H1 (cell line): ENCODE data around the gene KIAA0513. TPM values are rescaled to one million over a fixed set of nuclear protein-coding genes. Genes with fewer than 3 reads are reported as not detected.

ENCODE experiments used
- CTCF ChIA-PET: fragments of 300-600 bp; sonication (Branson Sonifier 250); formaldehyde crosslinking; loops from one replicate; lab custom pipeline; 2021; ENCODE audit not compliant: partially characterized antibody; lab: Charles Lee
- POLR2A ChIA-PET: fragments of 300-600 bp; sonication (Branson Sonifier 250); formaldehyde crosslinking; loops from one replicate; lab custom pipeline; 2021; ENCODE audit warnings: inconsistent platforms; ENCODE audit not compliant: partially characterized antibody; lab: Charles Lee
- DNase-seq, 2 experiments: peaks; one replicate each; pipeline versions ENCODE4 v3.0.0 to v3.0.0-alpha.2; 2010 to 2022; ENCODE audit warnings: low spot score in 2 of 2, low read depth in 1 of 2, mixed read lengths in 1 of 2
- FAIRE-seq: peaks from 2 replicates; lab custom pipeline; 2011; peaks lifted over from hg19 to GRCh38; lab: Jason Lieb, UNC
- H2AFZ ChIP-seq: 2 replicates; pipeline ENCODE4 v1.8.1; 2012; ENCODE audit warnings: low read length, inconsistent platforms
- H2AK5ac ChIP-seq: 2 replicates; pipeline ENCODE4 v1.6.1; 2013; ENCODE audit warnings: low read depth, low read length
- H2BK120ac ChIP-seq: replicated peaks from 2 replicates; pipeline ENCODE3; 2013; ENCODE audit warnings: low read depth, low read length, inconsistent platforms
- H2BK12ac ChIP-seq: 2 replicates; pipeline ENCODE4 v1.6.1; 2013; ENCODE audit warnings: low read depth, low read length
- H2BK15ac ChIP-seq: 2 replicates; pipeline ENCODE4 v1.6.1; 2013; ENCODE audit warnings: low read length
- H2BK20ac ChIP-seq: 2 replicates; pipeline ENCODE4 v1.6.1; 2013; ENCODE audit warnings: low read length
- H2BK5ac ChIP-seq: 2 replicates; pipeline ENCODE4 v1.6.1; 2013; ENCODE audit warnings: low read depth, low read length
- H3K14ac ChIP-seq: 2 replicates; pipeline ENCODE4 v1.6.1; 2013; ENCODE audit warnings: inconsistent platforms; ENCODE audit not compliant: insufficient read length
- H3K18ac ChIP-seq: 2 replicates; pipeline ENCODE4 v1.6.1; 2013; ENCODE audit warnings: low read length; ENCODE audit errors: extremely low read depth
- H3K23ac ChIP-seq: 2 replicates; pipeline ENCODE4 v1.6.1; 2013; ENCODE audit warnings: inconsistent platforms; ENCODE audit not compliant: insufficient read length
- H3K23me2 ChIP-seq: 2 replicates; pipeline ENCODE4 v1.6.1; 2013; ENCODE audit warnings: low read depth, low read length
- H3K27ac ChIP-seq: 2 replicates; pipeline ENCODE4 v1.6.1; 2011; ENCODE audit warnings: low read depth, low read length, inconsistent platforms
- H3K27me3 ChIP-seq, 4 experiments: replicated peaks in 1 of 4; 1 replicate in 1 of 4; 2 replicates in 3 of 4; pipeline versions ENCODE4 v1.6.1 to v1.8.1; 2011 to 2013; ENCODE audit warnings: low read length in 3 of 4, mild to moderate bottlenecking in 3 of 4, inconsistent platforms in 2 of 4, mixed read lengths in 2 of 4, moderate library complexity in 1 of 4; ENCODE audit not compliant: control insufficient read depth in 3 of 4, insufficient read depth in 3 of 4; ENCODE audit errors: extremely low read depth in 1 of 4
- H3K36me3 ChIP-seq, 4 experiments: 2 replicates each; pipeline versions ENCODE4 v1.6.1 to v1.8.1; 2011 to 2013; ENCODE audit warnings: mild to moderate bottlenecking in 4 of 4, low read length in 3 of 4, moderate library complexity in 2 of 4, control low read depth in 1 of 4, inconsistent platforms in 1 of 4; ENCODE audit not compliant: insufficient read depth in 4 of 4, control insufficient read depth in 2 of 4
- H3K4ac ChIP-seq: replicated peaks from 2 replicates; pipeline ENCODE3; 2013; ENCODE audit warnings: low read length, low read depth, mixed read lengths, inconsistent platforms; ENCODE audit not compliant: insufficient read length
- H3K4me1 ChIP-seq, 4 experiments: replicated peaks in 1 of 4; 1 replicate in 1 of 4; 2 replicates in 3 of 4; pipeline versions ENCODE4 v1.6.1 to v1.8.1; 2011 to 2013; ENCODE audit warnings: low read length in 3 of 4, inconsistent platforms in 2 of 4, mixed read lengths in 1 of 4; ENCODE audit not compliant: insufficient read depth in 4 of 4, control insufficient read depth in 3 of 4
- H3K4me2 ChIP-seq, 2 experiments: 2 replicates each; pipeline versions ENCODE4 v1.6.1 to v1.8.1; 2011 to 2013; ENCODE audit warnings: low read depth in 2 of 2, low read length in 2 of 2, control low read depth in 1 of 2, inconsistent platforms in 1 of 2, mild to moderate bottlenecking in 1 of 2; ENCODE audit not compliant: insufficient read depth in 1 of 2
- H3K4me3 ChIP-seq, 4 experiments: fragments of 200-600, 300-600 bp in 1 of 4; sonication (generic), shearing (Covaris generic), sonication (Bioruptor Twin) in 1 of 4; 2 replicates each; pipeline versions ENCODE4 v1.5.1 to v1.8.1; 2011 to 2016; ENCODE audit warnings: low read length in 4 of 4, low read depth in 3 of 4, control low read depth in 2 of 4, inconsistent platforms in 2 of 4, mild to moderate bottlenecking in 2 of 4, mixed read lengths in 1 of 4, moderate library complexity in 1 of 4; ENCODE audit not compliant: insufficient read depth in 2 of 4; ENCODE audit errors: extremely low read depth in 1 of 4
- H3K56ac ChIP-seq: replicated peaks from 2 replicates; pipeline ENCODE3; 2013; ENCODE audit warnings: low read depth, mild to moderate bottlenecking, mixed read lengths, low read length, inconsistent platforms; ENCODE audit not compliant: insufficient read length
- H3K79me1 ChIP-seq: 2 replicates; pipeline ENCODE4 v1.6.1; 2013; ENCODE audit warnings: low read depth, low read length, control low read depth
- H3K79me2 ChIP-seq, 2 experiments: 2 replicates each; pipeline versions ENCODE4 v1.6.1 to v1.8.1; 2012 to 2013; ENCODE audit warnings: low read length in 2 of 2, mild to moderate bottlenecking in 2 of 2, inconsistent platforms in 1 of 2; ENCODE audit not compliant: insufficient read depth in 2 of 2, control insufficient read depth in 1 of 2
- H3K9ac ChIP-seq, 4 experiments: replicated peaks in 1 of 4; 1 replicate in 1 of 4; 2 replicates in 3 of 4; pipeline versions ENCODE4 v1.6.1 to v1.8.1; 2011 to 2013; ENCODE audit warnings: low read depth in 3 of 4, low read length in 3 of 4, control low read depth in 2 of 4, mild to moderate bottlenecking in 2 of 4, moderate library complexity in 2 of 4, inconsistent platforms in 1 of 4; ENCODE audit errors: extremely low read depth in 1 of 4
- H3K9me3 ChIP-seq, 2 experiments: 2 replicates each; pipeline versions ENCODE4 v1.6.1 to v1.8.1; 2012 to 2013; ENCODE audit warnings: mild to moderate bottlenecking in 2 of 2, moderate library complexity in 2 of 2, control low read depth in 1 of 2, inconsistent platforms in 1 of 2, low read depth in 1 of 2, low read length in 1 of 2, mixed read lengths in 1 of 2; ENCODE audit not compliant: insufficient read depth in 2 of 2
- H4K20me1 ChIP-seq, 2 experiments: replicated peaks in 1 of 2; 2 replicates each; pipeline versions ENCODE3 to v1.8.1; 2011 to 2013; ENCODE audit warnings: inconsistent platforms in 2 of 2, low read length in 2 of 2, mild to moderate bottlenecking in 1 of 2; ENCODE audit not compliant: insufficient read depth in 2 of 2, control insufficient read depth in 1 of 2
- H4K5ac ChIP-seq: 2 replicates; pipeline ENCODE4 v1.6.1; 2013; ENCODE audit warnings: low read length, low read depth, mixed read lengths, inconsistent platforms; ENCODE audit not compliant: insufficient read length
- H4K8ac ChIP-seq: 2 replicates; pipeline ENCODE4 v1.8.0; 2013; ENCODE audit warnings: mild to moderate bottlenecking, moderate library complexity, low read length, inconsistent platforms; ENCODE audit not compliant: insufficient read depth; ENCODE audit errors: extremely low read depth
- H4K91ac ChIP-seq: replicated peaks from 2 replicates; pipeline ENCODE3; 2013; ENCODE audit warnings: low read length, mixed read lengths, inconsistent platforms; ENCODE audit not compliant: insufficient read length
- ATF3 ChIP-seq: IDR thresholded peaks from 2 replicates; pipeline ENCODE4 v1.6.1; 2011; ENCODE audit warnings: low read depth, mild to moderate bottlenecking, low read length; ENCODE audit not compliant: insufficient read depth
- JUN ChIP-seq: IDR thresholded peaks from 2 replicates; pipeline ENCODE4 v1.6.1; 2011; ENCODE audit warnings: low read depth, mild to moderate bottlenecking, improper control_type of control experiment, low read length
- KDM4A ChIP-seq: IDR thresholded peaks from one replicate; pipeline ENCODE4 v1.7.1; 2012; ENCODE audit warnings: low read depth, mild to moderate bottlenecking, moderate library complexity, low read length, inconsistent platforms; ENCODE audit not compliant: severe bottlenecking
- KDM5A ChIP-seq: fragments of 200-600 bp; IDR thresholded peaks from 2 replicates; pipeline ENCODE4 v1.7.1; 2012; ENCODE audit warnings: mild to moderate bottlenecking, low read length, inconsistent platforms, mixed read lengths
- NRF1 ChIP-seq: IDR thresholded peaks from 2 replicates; pipeline ENCODE4 v1.6.1; 2011; ENCODE audit warnings: mild to moderate bottlenecking, low read depth, low read length, improper control_type of control experiment
- RNF2 ChIP-seq: fragments of 200-900, 300-1000 bp; sonication (generic); IDR thresholded peaks from 2 replicates; pipeline ENCODE4 v1.7.1; 2016; ENCODE audit warnings: borderline replicate concordance, low read depth, mild to moderate bottlenecking, antibody characterized with exemption, low read length; ENCODE audit not compliant: poor library complexity, severe bottlenecking; ENCODE audit errors: missing control alignments
- SIRT6 ChIP-seq: IDR thresholded peaks from one replicate; pipeline ENCODE4 v1.7.1; 2012; ENCODE audit warnings: low read length, inconsistent platforms
- TBP ChIP-seq: IDR thresholded peaks from 2 replicates; pipeline ENCODE4 v1.6.1; 2011; ENCODE audit warnings: low read depth, low read length, improper control_type of control experiment
- WGBS, 2 experiments: shearing (Covaris generic) in 1 of 2; methylation state at CpG; one replicate each; pipeline versions ENCODE4 v1.1.6 to v1.1.7; 2013 to 2015; ENCODE audit warnings: low lambda C conversion rate in 2 of 2, mixed read lengths in 2 of 2, inconsistent platforms in 1 of 2, low coverage in 1 of 2, missing lambda C conversion rate in 1 of 2; ENCODE audit not compliant: insufficient replicate concordance in 2 of 2, insufficient coverage in 1 of 2, insufficient read length in 1 of 2; ENCODE audit errors: extremely low coverage in 1 of 2, missing lambda C conversion rate in 1 of 2; 5-methylcytosine and 5-hydroxymethylcytosine counted together
- polyA plus RNA-seq, 7 experiments: library from polyadenylated mRNA; depleted of rRNA in 3 of 7; stranded (reverse) in 5 of 7; unstranded in 2 of 7; fragments of >200 nt in 5 of 7; fragments of 200-250 nt in 2 of 7; gene quantifications; 1 replicate in 5 of 7; 2 replicates in 1 of 7; 4 replicates in 1 of 7; pipeline versions ENCODE4 v1.2.1 to v1.2.3, GENCODE V29; 2011 to 2013; ENCODE audit warnings: missing spikeins in 2 of 7, mixed read lengths in 2 of 7
- total RNA-seq: library from RNA; stranded (reverse); fragmentation: NEBNext Ultra II Directional; extraction: Animal tissue kit (Norgen Biotek cat#: 25700); gene quantifications from 2 replicates; pipeline ENCODE4 v1.2.1, GENCODE V29; 2021
- TF ChIP-seq, protein P1 (sequence below), 3 experiments: IDR thresholded peaks; 1 replicate in 2 of 3; 2 replicates in 1 of 3; pipeline versions ENCODE4 v1.5.1 to v1.6.1; 2011; ENCODE audit warnings: low read length in 3 of 3, mild to moderate bottlenecking in 3 of 3, inconsistent platforms in 2 of 3, low read depth in 1 of 3, moderate library complexity in 1 of 3; ENCODE audit not compliant: insufficient read depth in 1 of 3; ENCODE audit errors: control extremely low read depth in 1 of 3

The KIAA0513 gene
- total and polyA plus RNA-seq, 2 of the 8 experiments (the other 6 are each of a cell fraction or from before 2014, with no cell fraction given): 2.1 to 6.1 TPM

- H3K4me2 ChIP-seq: no peak overlapping the region
- no peak for DNase-seq
- no peak overlapping the region for H3K18ac ChIP-seq
- peaks cover 0 to 3% (median 0%) of the 10 kb centered on the region in 4 experiments; a peak in 1 of 8 replicates for H3K36me3 ChIP-seq
- no peaks in the 10 kb centered on the region for H4K20me1 ChIP-seq
- ChIA-PET CTCF (interaction anchor here (0.7 to 2.1 kb wide), 5 partner anchors 8 to 181 kb away, joined by 3 to 14 read pairs (median 3); no protein-coding TSS in a partner anchor), POLR2A (no interaction called here)
- no peak overlapping the region for H3K9ac ChIP-seq
- peaks cover 6 to 33% (median 20%) of the 10 kb centered on the region in 4 experiments for H3K4me1 ChIP-seq
- H3K4me3 ChIP-seq: no peak overlapping the region
- WGBS, 2 experiments: 86% methylated on average over 16 of the region's 16 CpGs; no CpG with 5 or more reads in 1 of the 2 experiments
- H3K23ac ChIP-seq: no peak overlapping the region
- H3K27ac ChIP-seq: no peak overlapping the region
- no peak overlapping the region for H2BK120ac ChIP-seq
- H2BK20ac ChIP-seq: peak overlapping the region; percentile 72; the same call in 1 of the 2 replicates
- H3K14ac ChIP-seq: no peak overlapping the region
- peaks cover 2% of the 10 kb centered on the region; the same call in 1 of the 2 replicates for H3K23me2 ChIP-seq
- H4K5ac ChIP-seq: no peak overlapping the region
- no peak overlapping the region for H2AK5ac ChIP-seq
- no peak overlapping the region for H3K56ac ChIP-seq
- no peak for FAIRE-seq
- H3K9me3 ChIP-seq: no peaks in the 10 kb centered on the region
- H3K4ac ChIP-seq: no peak overlapping the region
- no peaks in the 10 kb centered on the region for H3K79me1 ChIP-seq
- H2BK15ac ChIP-seq: peak overlapping the region; percentile 29; the same call in 1 of the 2 replicates
- H3K79me2 ChIP-seq: no peaks in the 10 kb centered on the region
- H4K8ac ChIP-seq: no peak overlapping the region; the same call in 1 of the 2 replicates
- no peak overlapping the region for H2AFZ ChIP-seq
- no peak overlapping the region for H2BK5ac ChIP-seq
- peaks cover 0 to 45% (median 33%) of the 10 kb centered on the region in 4 experiments; a peak in 6 of 7 replicates for H3K27me3 ChIP-seq
- no peak overlapping the region for H4K91ac ChIP-seq
- H2BK12ac ChIP-seq: no peak overlapping the region
- TF ChIP-seq KDM4A: no peak
- TF ChIP-seq TBP: no peak
- no peak for TF ChIP-seq JUN
- no peak for TF ChIP-seq RNF2
- no peak for TF ChIP-seq ATF3
- TF ChIP-seq, protein P1, sequence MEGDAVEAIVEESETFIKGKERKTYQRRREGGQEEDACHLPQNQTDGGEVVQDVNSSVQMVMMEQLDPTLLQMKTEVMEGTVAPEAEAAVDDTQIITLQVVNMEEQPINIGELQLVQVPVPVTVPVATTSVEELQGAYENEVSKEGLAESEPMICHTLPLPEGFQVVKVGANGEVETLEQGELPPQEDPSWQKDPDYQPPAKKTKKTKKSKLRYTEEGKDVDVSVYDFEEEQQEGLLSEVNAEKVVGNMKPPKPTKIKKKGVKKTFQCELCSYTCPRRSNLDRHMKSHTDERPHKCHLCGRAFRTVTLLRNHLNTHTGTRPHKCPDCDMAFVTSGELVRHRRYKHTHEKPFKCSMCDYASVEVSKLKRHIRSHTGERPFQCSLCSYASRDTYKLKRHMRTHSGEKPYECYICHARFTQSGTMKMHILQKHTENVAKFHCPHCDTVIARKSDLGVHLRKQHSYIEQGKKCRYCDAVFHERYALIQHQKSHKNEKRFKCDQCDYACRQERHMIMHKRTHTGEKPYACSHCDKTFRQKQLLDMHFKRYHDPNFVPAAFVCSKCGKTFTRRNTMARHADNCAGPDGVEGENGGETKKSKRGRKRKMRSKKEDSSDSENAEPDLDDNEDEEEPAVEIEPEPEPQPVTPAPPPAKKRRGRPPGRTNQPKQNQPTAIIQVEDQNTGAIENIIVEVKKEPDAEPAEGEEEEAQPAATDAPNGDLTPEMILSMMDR (IDR thresholded peaks at IDR 0.05; ENCODE audit: control extremely low read depth in 1 of 3, insufficient read depth in 1 of 3, low read depth in 1 of 3, low read length in 3 of 3): no peak
- TF ChIP-seq NRF1: no peak
- TF ChIP-seq SIRT6: no peak
- TF ChIP-seq KDM5A: no peak
Measured at GRCh38 chr16:85077576-85078125, 50.1 kb downstream of the KIAA0513 start.
